Activated naive CD8-positive, alpha-beta T cell treated with anti-CD3 and anti-CD28 coated beads, Interleukin-2, amount 50 U/mL, for 16 hours (primary cell): ENCODE data around the gene CCKAR.

Experiments
- DNase-seq: peaks from one replicate; pipeline ENCODE4 v3.0.0-alpha.2; 2020; ENCODE audit warnings: low read depth, low spot score

CCKAR gene

DNA sequence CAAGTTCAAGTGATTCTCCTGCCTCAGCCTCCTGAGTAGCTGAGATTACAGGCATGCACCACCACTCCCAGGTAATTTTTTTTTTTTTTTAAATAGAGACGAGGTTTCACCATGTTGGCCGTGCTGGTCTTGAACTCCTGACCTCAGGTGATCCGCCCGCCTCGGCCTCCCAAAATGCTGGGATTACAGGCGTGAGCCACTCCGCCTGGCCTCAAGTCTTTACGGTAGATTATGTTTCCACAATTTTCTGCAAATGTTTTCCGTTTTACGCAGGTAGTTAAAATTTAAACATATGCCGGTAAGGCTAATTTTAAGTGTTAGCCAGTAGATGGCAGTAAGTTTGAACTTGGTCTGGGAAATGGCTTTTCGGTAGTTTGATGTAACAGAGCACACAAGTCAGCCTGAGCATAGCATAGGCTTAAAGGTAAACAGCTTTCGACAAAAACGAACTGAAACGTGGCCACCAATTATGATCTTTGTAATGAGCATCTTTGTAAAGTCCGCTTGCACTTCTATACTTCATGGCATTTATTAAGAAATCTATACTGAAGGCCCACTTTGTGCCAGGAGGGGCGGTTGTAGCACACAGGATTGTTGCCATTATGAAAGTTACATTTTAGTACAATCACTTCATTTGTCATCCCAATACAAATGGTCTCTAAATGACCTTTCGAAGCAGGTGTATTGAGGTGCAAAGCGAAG lies 31.1 kb downstream of the CCKAR start:
- DNase-seq, result no peak

DNA sequence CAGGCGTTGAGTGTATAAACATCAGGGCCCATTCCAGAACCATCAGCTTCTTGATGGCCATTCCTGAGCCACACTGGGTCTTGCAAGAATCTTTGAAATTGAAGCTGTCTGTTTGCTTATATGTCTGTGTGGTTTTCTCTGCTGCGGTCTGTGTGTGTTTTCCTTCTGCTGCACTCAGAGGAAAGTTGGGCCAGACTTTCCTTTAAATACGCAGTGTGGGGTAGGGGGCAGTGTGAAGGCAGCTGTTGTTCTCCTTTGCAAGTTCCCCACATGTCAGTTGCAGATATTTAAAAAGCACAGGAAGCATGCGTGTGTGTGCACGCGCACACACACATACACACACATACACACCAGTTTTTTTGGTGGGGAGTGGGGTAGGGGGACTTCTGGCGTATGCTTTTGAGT lies 32.1 kb downstream of the CCKAR start:
- no peak for DNase-seq

DNA sequence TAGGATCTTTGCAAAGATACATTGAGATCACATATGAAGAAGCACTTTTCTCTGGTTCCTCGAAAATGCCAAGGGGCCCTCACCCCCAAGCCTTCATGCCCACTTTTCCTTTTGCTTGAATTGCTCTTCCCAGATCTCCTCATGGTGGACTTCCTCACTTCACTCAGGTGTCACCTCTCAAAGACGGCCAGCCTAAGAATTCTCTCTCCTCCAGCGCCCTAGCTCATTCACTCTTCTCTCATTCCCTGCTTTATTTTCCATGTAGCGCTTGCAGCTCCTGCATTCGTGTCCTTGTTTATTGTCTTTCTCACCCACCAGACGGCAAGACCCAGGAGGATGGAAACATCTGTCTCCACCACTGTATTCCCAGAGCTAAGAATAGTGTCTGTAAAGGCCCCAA lies 32.9 kb downstream of the CCKAR start:
- DNase-seq, result no peak

DNA sequence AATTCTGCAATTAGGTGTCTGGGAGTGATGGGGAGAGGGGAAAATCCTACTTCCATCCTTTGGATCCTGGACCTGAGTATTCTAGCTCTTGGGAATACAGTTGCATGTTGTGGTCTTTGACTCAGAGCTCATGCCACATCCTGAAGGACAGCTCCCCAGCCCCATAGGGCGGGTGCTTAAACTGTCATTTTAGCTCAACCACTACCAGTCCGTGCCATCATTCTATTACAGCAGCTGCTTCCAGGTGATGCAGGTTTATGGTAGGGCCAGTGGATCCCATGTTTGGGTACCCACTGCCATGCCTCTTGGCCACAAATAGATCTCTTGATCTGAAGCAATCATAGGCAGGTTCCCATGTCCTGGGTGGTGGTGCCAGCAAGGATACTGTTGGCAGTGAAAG lies 34.7 kb downstream of the CCKAR start:
- DNase-seq, result no peak

DNA sequence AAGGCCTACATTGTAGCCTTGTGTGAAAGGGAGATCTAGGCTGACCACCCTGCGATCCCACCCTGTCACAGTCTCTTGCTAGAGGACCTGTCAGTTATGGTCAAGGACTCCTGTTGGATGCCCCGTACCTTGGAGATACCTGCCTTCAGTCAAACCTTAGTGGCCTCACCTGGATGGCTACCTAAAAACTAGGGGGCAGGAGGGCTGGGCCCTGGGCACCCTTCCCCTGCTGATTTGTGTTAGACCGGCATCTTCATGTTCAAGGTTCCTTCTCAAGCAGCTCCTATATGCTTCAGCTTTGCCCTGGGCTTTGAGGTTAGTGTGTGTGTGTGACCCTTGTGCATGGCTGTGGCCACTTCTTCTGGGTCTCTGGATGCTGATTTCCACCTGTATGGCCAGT lies 35.3 kb downstream of the CCKAR start:
- DNase-seq, result no peak

DNA sequence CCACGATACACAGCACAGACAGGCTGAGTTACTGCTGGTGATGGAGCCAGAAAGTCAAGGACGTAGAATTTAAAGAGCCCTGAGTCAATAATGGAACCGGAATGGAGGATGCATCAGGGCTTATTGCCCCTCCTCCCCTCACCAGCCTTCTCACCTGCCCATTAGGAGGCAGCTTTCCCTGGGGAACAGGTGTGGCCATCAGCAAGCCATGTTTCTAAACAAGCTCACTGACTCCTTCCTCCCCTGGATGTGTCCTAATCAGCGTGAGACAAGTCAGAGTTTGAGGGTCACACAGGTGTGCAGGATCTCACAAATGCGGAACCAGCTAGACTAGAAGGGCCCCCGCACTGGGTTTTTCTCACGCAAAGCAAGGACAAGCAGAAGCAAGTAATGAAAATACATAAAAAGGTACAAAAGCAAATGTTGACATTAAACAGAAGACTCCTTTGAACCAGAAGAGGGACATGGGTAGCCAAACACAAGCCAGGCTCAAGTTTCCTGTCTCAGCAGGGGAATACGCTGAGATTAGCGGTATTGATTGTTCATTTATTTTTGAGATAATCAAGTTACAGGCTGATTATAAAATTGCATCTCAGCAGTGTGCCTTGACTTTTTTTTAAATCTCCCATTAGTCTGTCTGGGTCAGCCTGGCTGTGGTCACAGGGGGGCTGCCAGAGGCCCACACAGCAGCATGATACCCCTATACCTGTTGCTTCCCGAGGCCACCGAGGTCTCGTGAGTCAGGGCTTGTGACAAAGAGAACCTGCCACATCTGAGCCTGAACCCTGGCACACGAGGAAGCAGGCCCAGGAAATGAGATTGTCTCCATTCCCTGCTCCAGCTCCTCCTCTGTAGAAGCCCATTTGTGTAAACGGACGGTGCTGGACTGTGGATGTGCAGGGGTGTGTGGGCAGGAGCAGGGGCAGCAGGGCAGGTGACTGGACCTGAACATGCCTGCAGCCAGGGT lies 37.4 kb downstream of the CCKAR start:
- no peak for DNase-seq

DNA sequence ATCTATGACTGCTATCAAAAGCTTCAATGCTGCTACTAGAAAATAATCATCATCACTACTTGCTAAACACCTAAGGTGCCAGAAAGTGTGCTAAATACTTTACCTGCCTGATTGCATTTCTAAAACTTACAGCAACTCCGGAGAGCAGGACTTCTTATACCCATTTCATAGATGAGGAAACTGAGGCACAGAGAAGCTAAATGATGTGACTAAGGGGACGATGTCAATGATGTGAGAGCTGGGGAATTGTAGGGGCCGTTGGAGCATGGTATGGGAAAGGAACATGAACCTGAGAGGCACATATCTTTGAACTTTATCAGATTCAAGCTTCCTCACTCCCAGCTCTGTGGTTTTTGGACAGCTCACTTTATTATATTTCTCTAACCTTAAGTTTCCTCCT lies 38.7 kb downstream of the CCKAR start:
- no peak for DNase-seq

DNA sequence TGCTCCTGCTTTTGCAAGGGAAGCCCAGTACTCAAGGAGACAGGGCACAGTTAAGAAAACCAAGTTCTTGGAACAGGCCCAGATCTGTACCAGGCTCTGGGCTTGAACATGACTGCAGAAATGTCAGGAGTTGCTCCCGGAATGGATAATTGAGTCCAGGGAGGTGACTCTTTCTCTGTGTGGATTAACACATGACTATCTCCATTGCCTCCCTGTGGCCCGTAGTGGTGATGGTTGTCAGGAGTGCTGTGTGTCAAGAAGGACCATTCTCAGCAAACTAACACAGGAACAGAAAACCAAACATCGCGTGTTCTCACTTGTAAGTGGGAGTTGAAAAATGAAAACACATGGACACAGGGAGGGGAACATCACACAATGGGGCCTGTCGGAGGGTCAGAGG lies 39.9 kb downstream of the CCKAR start:
- DNase-seq, result no peak

DNA sequence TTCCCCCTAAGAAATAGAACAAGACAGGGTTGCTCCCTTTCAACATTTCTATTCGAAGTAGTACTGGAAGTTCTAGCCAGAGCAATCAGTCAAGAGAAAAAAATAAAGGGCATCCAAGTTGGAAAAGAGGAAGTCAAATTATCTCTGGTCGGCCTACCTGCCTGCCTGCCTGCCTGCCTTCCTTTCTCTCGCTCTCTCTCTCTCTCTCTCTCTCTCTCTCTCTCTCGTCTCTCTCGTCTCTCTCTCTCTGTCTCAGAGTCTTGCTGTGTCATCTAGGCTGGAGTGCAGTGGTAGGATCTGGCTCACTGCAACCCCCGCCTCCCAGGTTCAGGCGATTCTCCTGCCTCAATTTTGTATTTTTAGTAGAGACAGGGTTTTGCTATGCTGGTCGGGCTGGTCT lies 42.9 kb downstream of the CCKAR start:
- DNase-seq, result no peak

DNA sequence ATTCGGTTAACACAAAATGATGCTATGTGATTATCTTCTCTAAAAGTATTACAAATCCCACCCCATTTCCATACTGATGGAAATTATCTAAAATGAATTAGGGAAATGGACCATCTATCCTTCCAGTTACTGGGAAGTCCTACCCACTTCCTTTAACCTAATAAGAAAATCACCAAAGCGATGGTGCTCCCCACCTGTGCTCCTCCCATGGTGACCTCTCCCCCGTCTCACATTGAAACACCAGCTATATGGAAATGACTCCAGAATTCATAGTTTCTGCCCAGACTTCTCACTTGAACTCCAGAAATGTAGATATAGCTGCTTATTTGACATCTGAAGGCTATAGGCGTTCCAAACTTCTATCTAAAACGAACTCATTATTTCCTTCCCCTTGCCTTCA lies 48.5 kb downstream of the CCKAR start:
- DNase-seq, result no peak

DNA sequence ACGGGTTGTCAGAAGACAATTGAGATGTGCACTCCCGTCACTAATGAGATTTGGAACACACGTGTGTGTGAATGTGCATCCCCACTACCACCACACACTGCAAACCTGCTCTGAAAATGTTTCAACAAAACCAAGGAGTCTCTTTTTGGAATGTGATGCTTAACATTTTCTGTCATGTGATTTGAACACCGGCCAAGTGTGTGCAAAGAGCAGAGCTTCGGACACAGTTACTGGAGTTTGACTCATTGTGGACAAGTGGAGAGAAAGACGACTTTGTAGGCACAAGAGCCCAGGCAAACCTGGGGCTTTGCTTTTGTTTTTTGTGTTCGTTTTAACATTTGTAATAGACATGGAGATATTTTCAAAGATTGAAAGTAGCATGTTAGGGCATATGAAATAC lies 49.2 kb downstream of the CCKAR start:
- DNase-seq, result no peak

DNA sequence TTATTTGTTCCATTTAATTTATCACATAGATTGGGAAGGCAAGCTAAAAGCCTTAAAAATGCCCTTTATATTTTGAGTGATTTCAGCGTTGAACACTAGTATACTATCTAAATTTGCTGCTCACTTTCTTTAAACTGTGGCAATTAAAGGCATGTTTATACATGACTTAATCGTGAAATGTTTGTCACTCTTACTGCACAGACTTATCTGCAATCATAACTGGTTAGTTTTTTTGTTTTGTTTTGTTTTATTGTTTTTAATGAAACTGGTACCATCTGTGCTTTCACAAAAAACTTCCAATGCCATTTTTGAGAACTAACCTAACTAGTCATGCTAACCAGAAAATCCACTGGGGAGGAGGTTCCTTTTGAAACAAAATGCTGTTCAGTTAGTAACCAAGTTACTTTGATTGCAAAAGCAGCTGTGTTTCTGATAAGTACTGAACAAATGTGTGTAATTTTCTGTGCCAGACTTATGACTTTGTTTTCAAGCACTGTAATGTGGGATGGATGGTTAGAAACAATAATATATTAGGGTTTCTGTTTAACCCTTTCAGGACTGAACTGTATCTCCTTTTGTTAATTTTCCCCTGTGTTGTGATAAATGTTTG lies 56.1 kb downstream of the CCKAR start:
- no peak for DNase-seq

DNA sequence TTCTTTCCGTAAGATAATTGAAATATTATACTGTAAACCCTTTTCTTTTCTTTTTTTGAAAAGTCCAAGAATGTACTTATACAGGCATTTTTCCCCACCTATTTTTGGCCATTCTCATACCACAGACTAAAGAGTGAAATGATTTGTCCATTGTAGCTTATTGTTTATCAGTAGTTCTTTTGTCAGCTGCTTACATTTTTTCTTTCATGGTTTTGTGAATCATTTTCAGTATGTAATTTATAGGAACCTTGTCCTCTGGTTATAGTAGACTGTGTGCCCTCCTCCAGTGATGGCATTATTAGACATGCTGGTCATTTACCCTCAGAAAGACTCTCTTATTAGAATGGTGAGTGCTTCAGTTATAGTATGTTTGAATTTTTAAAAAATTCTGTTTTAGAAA lies 56.7 kb downstream of the CCKAR start:
- DNase-seq, result no peak

DNA sequence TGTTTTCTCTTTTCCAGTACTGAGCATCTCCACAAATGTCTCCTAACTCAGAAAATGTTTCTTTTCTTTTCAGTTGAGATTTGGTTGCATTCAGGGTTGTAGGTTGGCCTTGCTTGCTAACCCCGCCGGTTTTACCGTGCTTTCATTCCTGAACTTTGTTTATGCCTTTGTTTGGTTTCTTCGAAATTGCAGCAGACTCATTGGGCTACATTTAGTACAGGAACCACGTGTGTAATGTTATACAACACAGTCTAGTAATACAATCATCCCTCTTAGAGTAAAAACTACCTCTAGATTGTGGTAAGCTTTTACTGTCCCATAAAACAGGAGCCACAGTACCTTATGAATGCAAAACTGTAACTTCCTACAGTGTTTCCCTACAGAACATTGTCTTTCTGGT lies 57.9 kb downstream of the CCKAR start:
- DNase-seq, result no peak

DNA sequence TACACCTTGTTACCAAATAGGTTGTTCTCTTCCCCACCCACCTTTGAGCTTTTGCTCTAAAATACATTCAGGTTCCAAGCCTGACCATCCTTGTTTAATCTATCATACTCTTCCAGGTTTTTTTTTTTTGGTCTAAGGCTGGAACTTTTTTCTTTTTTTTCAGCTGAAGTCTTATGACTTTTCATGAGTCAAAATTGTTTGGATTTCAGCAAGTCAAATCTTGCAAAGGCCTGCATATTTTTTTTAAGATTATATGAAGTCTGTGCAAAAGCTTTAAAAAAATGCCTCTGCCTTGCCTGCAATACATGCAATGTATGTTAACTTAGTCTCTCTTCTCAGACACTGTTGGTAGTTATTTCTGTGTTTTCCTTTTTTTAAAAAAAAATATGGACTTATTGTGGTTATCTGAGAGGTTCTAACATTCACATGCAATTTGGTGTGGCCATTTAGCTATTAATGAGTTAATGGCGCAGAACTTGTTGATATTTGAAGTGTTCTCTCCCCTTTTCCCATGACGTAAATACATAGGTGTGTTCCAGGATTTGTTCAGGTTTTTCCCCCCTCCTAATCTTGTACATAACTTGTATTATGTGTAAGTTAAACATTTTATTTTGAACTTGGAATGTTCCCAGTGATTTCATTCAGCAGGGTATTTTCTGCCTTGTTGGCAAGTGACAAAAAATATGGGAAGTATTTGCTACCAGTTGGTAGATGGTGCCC lies 58.7 kb downstream of the CCKAR start:
- no peak for DNase-seq
